Caki2 (cell line): ENCODE results near the gene KHDC1L. TPM values are rescaled to one million over a fixed set of nuclear protein-coding genes. Genes with fewer than 3 reads are reported as not detected.
A peak's percentile ranks its signal among the peaks of the same experiment; 100 is the strongest.
"Not testable (repeated sequence)": the region's sequence is repeated elsewhere in the genome, so short reads cannot be mapped to it uniquely, and the experiment has no call there.

ENCODE experiments used
- DNase-seq: peaks from one replicate; pipeline ENCODE4 v3.0.0-alpha.2; 2015; ENCODE audit warnings: low read depth
- in situ Hi-C: cut with HindIII; loops from 2 replicates; pipeline ENCODE4 v1.10.0; 2016; ENCODE audit warnings: low sequenced_read_pairs, low pct_unique_long_range_greater_than_20kb, mixed read lengths
- total RNA-seq: library from RNA; depleted of rRNA; stranded (reverse); fragments of >200 nt; shearing (Covaris generic); gene quantifications from 2 replicates; pipeline ENCODE4 v1.2.3, GENCODE V29; 2014; ENCODE audit warnings: low replicate concordance

The KHDC1L gene
- total RNA-seq, 1 experiment from 2014 or later = not detected

DNA sequence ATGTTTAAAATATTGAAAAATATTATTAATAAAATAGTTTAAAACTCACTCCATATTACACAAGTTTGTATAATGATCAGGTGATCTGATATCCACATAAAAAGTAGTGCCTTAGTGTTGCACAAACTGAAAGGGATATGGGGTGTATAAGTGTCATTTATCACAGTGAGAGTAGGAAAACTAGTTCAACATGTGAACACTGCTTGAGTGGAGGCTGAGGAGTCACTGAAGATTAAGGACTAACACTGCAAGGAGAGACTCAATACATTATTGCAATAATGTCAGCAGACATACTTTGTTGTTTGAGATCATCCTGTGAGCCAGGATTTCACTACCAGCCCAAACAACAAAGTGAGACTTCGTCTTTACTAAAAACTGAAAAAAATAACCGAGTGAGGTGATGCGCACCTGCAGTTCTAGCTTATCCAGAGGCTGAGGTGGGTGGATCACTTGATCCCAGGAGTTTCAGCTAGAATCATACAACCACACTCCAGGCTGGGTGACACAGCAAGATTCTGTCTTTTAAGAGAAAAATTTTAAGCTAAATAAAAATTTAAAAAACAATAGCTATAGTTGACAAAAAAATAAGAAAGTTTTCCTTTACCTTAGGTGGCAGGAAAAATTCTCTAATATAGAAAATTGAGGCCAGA is 2.4 kb upstream of the KHDC1L start:
- DNase-seq = no peak
- in situ Hi-C loops = no loop called here

- in situ Hi-C loops = no loop called here
Measured at GRCh38 chr6:73216859-73217258, 8.4 kb downstream of the KHDC1L start.

DNA sequence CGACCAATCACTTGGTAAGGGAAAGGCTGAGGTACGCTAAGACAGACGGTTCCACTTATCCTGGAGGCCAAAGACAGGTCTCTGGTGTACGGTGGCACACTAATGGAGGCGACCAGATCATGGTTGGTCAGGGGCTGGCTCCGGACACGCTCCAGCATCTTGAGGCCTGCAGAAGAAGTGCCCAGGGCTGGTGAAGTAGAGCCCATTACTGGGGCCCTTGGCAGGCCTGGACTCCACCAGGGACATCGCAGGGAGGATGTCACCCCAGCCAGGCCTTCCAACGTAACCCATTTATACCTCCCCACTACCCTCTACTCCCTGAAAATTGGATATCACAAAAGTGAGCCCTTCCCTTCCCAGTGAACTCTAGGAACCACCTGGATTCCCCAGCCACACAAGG is 16.2 kb downstream of the KHDC1L start:
- in situ Hi-C loops = no loop called here
- no peak for DNase-seq

More at GRCh38 chr6:73216859-73217258, 8.4 kb downstream of the KHDC1L start:
- no peak for DNase-seq

DNA sequence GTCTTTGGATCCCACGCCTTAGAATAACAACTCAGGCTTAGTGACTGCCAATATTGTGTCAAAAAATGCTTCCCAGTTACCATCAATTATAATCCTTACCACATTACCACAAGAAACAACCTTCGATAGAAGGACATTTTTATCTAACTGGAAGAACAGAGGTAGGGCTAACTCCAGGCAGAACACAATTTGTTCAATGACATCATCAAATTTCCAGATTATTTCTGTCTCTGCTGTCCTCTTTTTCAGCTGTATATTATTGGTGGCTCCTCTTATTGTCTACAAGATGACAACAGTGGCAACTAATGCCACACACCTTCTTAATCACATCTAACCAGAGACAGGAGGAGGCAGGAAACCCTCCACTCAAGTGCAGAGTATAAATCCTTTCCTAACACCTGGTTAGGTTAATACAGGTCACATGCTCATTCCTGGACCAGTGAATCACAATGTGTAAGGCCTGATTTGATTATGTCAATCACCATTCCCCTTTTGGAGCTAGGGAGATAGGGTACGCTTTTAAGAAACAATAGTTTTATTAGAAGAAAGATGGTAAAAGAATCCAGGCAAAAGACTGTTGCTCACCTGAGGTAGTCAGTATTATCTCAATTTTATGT is 18.0 kb downstream of the KHDC1L start:
- in situ Hi-C loops = no loop called here
- DNase-seq = no peak

GRCh38 chr6:73204252-73204651 is 21.0 kb downstream of the KHDC1L start:
- no peak for DNase-seq

GRCh38 chr6:73203098-73203497 is 22.2 kb downstream of the KHDC1L start:
- no peak for DNase-seq

More at GRCh38 chr6:73204252-73204651, 21.0 kb downstream of the KHDC1L start:
- in situ Hi-C loops = no loop called here

DNA sequence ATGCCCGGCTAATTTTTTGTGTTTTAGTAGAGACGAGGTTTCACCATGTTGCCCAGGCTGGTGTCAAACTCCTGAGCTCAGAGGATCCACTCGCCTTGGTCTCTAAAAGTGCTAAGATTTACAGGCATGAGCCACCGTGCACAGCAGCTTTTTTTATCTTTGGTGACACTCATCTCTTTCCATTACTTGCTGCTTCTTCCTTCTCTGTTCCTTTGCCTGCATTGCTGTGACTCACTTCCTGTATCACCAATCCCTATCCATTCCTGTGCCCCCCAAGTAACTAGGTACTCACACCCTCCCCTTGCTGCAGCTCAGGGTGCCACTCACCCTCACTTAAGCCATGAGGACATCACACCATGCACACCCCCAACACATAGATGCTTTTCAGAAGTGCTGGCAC is 24.6 kb downstream of the KHDC1L start:
- in situ Hi-C loops = no loop called here
- DNase-seq = no peak

More at GRCh38 chr6:73203098-73203497, 22.2 kb downstream of the KHDC1L start:
- in situ Hi-C loops = no loop called here

DNA sequence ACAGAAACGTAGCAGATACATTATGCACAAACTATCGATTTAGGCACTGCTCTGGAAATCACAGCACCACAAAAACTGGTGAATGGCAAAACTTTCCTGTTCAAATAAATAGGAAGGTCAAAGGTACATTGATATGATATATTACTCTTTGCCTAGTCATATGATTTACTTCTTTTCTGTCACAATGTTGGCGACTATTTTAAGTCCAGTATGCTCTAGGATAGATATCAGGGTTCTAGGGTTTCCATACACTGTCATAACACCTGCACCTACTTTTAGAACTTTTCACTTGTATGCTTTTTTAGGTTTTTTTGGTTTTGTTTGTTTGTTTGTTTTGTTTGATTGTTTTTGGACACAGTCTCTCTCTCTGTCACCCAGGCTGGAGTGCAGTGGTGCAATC is 25.0 kb downstream of the KHDC1L start:
- DNase-seq = no peak
- in situ Hi-C loops = no loop called here

GRCh38 chr6:73194744-73195143 is 30.6 kb downstream of the KHDC1L start:
- no peak for DNase-seq
- in situ Hi-C loops = no loop called here

- DNase-seq, in situ Hi-C loops: not testable (repeated sequence)
Measured at GRCh38 chr6:73193302-73193701, 32.0 kb downstream of the KHDC1L start.

GRCh38 chr6:73182021-73182607 is 43.2 kb downstream of the KHDC1L start:
- in situ Hi-C loops = no loop called here
- DNase-seq = no peak

GRCh38 chr6:73180763-73181619 is 44.3 kb downstream of the KHDC1L start:
- DNase-seq = peak; percentile 68
- in situ Hi-C loops = no loop called here

GRCh38 chr6:73180076-73180738 is 45.1 kb downstream of the KHDC1L start:
- in situ Hi-C loops = no loop called here

GRCh38 chr6:73177221-73177944 is 47.9 kb downstream of the KHDC1L start:
- DNase-seq = peak; percentile 11
- in situ Hi-C loops = no loop called here

More at GRCh38 chr6:73180076-73180738, 45.1 kb downstream of the KHDC1L start:
- DNase-seq = peak; percentile 42

DNA sequence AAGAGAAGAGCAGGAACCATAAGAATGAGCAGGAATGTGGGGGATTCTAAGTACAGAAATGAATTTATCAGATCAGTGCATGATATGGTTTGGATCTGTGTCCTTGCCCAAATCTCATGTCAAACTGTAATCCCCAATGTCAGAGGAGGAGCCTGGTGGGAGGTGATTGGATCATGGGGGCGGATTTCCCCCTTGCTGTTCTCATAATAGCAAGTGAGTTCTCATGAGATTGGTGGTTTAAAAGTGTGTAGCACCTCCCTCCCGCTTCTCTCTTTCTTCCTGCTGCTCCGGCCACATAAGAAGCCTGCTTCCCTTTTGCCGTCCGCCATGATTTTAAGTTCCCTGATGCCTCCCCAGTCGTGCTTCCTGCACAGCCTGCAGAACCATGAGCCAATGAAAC is 49.2 kb downstream of the KHDC1L start:
- in situ Hi-C loops = no loop called here
- DNase-seq = no peak

GRCh38 chr6:73174646-73175045 is 50.6 kb downstream of the KHDC1L start:
- no peak for DNase-seq
- in situ Hi-C loops = no loop called here
